NB4 (cell line): Measurements from ENCODE around the gene CAV3.

Experiments
- CTCF ChIP-seq: IDR thresholded peaks from one replicate; pipeline ENCODE4 v1.5.1; 2012; ENCODE audit warnings: low read depth, low read length
- MAX ChIP-seq: IDR thresholded peaks from 2 replicates; pipeline ENCODE4 v1.6.1; 2011; ENCODE audit warnings: low read depth, low read length
- POLR2A ChIP-seq: IDR thresholded peaks from 2 replicates; pipeline ENCODE4 v1.6.1; 2011; ENCODE audit warnings: mild to moderate bottlenecking; ENCODE audit not compliant: insufficient read length; ENCODE audit errors: extremely low read depth

DNA sequence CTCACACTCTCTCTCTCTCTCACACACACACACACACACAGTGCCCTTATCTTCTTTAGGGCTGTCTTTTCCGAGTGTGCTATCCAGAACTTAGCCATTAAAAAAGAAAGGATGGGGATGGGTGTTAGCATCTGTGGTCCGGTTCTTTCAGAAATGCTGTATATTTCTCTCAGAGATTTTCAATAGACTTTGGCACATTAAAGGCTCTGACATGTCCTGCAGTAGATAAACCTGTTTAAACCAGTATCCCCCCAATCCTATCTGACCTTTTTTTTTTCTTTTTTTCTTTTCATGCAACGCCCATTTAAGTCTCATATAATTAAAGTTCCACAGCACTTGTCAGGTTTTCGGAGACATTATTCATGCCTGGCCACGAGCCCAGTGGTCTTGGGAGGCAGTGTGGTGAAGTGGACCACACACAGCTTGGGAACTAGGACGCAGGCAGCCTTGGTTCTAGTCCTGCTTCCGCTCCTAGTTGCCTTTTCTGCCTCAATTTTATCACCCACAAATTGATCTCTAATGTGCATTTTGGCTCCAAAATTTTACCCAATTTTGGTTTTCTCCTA is 13.3 kb downstream of the CAV3 start:
- TF ChIP-seq POLR2A (no peak), CTCF (no peak), MAX (no peak)
